GM18499 (cell line): ENCODE results near the gene SMARCA1.

Experiments
- ATAC-seq: cut with Tn5 transposase; IDR thresholded peaks from one replicate; pipeline ENCODE4 v1.9.1; 2021; ENCODE audit warnings: moderate number of reproducible peaks; ENCODE audit not compliant: insufficient read depth, unreplicated experiment

The SMARCA1 gene

DNA sequence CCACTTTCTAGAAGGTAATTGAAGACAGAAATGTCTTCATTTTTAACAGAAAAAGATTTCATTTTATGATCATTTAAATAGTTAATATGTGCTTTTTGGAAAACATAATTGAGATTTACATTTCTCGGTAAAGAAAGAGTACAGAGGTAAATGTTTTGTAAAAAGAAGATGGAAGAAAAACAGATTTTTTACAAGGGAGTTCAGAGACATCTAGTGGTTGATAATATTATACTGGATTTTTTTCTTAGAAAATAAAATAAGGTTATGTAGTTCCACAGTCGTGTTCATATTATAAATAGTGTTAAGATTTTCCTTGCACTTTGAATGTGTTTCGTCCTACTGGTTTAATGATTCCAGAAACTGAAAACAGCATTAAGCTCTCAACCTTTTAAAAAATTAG, 60.6 kb downstream of the SMARCA1 start:
- no peak for ATAC-seq

DNA sequence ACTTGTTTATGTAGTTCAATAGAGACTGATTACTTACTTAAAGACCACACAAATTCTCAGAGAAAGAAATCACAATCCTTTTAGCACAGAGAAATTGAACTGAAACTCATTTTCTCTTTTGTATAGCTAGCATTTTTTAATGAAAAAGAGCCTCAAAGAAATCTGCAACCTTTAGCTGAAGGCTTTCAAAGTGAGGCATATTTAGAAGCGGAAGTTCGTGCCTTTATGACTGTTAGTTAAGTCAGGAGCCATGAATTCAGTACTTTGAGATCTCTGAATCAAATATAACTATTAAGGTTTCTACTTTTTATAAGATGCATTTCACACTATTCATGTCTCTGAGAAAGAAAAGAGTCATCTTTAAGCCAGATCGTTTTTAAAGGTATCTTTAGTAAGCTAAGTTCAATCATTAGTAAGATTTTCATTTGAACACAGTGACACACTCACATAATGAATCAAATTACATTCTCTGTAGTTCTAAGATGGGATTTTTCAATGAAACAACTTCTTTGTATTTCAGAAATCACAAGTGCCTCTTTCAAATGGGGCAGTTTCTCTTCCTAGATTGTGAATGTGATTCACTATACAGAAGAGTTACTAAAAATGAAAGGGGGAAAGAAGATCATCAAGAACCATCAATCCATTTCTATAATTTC, 61.4 kb downstream of the SMARCA1 start:
- ATAC-seq = no peak

DNA sequence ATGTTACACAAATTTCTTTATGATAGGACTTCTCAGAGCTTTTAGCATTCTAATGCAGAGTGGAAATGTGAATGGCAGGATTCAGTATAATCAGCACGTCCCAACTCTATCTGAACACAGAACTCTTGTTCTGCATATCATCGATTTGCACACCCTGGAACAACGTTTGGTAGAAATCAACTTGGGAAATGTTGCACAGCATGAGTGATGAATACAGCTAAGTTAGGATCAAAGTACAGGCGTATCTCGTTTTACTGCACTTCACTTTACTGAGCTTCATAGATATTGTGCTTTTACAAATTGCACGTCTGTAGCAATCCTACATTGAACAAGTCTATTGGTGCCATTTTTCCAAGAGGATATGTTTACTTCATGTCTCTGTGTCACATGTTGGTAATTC, 70.8 kb downstream of the SMARCA1 start:
- no peak for ATAC-seq

DNA sequence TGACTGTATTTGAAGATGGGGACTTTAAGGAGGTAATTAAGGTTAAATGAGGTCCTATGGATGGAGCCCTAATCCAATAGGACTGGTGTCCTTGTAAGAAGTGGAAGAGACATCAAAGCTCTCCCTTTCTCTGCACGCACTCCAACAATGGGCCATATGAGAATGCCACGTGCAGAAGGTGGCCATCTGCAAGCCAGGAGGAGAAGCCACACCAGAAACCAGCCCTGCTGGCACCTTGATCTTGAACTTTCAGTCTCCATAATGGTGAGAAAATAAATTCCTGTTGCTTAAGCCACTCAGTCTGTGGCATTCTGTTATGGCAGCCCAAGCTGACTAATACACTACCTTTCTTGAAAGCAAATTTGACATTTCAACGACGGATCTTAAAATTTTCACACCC, 73.2 kb downstream of the SMARCA1 start:
- no peak for ATAC-seq

DNA sequence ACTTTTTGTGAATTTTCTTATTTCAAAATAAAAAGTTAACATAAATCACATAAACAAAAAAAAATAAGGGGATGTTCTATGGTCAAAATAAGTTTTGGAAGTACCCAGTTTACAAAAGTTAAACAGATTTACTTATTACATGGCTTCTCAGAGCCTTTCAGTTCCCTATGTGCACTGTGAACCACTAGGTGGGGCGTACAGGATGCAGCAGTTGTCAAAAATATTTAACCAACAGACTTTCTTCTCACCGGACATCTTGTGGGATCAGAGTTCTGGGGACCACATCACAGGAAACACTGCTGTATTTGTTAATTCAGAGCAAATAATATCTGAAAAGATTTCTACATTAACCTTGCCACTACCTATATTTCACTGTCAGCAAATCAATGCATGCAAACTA, 74.1 kb downstream of the SMARCA1 start:
- no peak for ATAC-seq

DNA sequence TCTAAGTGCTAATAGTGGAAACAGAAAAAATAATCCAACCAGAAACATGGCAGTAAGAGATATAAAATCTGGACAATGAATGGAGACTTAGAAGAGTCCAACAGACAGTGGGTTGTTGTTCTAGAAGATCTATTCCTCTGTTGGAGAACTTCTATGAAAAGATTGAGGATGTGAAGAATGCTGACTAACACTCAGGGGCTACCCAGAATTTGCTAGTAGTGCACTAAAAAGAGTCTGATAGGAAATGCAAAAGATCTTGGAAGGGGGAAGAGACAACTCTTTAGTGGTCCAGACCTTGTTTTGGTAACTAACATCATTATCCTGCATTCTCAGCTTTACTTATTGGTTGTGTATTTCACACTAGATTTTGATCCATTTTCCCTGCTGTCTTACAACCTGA, 77.9 kb downstream of the SMARCA1 start:
- no peak for ATAC-seq

DNA sequence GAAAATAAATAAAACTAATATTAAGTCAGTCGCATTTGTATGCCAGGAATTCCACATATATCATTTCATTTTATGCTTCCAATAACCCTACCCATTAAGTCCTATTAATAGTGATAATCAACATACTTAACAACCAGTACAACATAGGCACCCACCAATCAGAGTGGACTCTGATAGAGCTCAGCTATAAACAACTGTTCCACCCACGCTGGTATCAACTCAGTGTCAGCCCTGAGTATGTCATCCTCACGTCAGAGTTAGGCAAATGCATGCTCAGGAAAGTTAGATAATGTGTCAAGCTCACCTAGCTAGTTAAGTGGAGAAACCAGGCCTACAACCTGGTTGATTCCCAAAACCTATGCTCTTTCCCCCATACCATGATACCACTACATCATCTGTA, 89.3 kb downstream of the SMARCA1 start:
- ATAC-seq = no peak

DNA sequence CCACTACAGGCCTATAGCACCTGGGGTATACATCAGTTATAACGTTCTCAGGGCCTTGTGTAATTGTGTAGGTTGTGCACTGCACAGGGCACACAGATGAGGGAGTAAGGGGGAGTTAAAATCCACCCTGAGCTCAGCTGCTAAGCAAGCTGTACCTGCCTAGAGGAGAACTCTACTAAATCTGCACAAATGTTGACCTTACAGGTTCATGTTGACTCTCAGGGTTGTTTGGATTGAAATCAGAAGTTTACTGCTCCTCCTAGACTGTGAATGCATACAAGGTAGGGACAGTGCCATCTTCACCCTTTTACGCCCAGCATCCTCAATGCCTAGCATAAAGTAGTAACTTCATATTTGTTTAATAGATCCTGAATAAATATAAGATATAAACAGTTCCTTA, 89.8 kb downstream of the SMARCA1 start:
- ATAC-seq = no peak

DNA sequence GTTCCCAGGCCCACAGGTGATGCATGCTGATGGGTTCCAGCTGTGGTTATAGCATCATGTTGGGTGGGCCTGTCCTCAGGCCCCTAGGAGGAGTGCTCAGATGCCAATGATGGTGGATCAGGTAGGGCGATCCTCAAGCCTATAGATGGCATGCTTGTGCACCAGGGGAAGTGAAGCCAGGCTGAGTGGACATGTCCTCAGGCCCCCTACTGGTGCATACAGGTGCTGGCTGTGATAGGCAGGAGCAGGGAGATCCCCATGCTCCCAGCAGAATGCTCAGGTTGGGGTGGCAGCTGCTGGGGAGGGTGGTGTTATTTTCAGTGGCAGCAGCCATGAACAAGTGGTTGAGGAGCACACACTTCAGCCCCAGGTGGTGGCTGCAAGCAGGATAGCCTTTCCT, 96.0 kb downstream of the SMARCA1 start:
- no peak for ATAC-seq

DNA sequence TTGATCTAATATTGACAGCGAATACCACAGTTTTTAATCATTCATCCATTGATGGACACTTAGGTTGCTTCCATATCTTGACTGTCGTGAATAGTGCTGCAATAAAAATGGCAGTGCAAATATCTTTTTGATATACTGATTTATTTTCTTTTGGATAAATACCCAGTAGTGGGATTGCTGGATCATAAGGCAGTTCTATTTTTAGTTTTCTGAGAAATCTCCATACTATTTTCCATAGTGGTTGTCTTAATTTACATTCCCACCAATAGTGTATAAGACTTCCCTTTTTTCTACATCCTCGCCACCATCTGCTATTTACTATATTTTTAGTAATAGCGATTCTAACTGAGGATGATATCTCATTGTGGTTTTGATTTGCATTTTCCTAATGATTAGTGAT, 100.1 kb downstream of the SMARCA1 start:
- ATAC-seq = no peak

DNA sequence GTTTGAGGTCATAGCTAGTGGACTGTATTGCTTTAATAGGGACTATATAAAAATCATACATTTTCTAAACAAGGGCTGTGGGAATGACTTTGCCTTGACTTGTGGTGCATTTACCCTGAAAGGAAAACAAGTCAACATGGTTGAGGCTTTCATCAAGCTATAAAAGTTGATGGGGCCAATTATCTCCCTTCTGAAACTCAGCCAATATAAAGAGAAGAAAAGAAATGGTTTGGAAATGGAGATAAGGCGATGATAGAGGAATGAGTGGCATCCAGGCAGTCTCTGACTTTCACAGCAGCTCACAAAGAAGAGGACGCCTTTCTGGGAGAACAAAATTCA, 118.7 kb downstream of the SMARCA1 start:
- no peak for ATAC-seq

DNA sequence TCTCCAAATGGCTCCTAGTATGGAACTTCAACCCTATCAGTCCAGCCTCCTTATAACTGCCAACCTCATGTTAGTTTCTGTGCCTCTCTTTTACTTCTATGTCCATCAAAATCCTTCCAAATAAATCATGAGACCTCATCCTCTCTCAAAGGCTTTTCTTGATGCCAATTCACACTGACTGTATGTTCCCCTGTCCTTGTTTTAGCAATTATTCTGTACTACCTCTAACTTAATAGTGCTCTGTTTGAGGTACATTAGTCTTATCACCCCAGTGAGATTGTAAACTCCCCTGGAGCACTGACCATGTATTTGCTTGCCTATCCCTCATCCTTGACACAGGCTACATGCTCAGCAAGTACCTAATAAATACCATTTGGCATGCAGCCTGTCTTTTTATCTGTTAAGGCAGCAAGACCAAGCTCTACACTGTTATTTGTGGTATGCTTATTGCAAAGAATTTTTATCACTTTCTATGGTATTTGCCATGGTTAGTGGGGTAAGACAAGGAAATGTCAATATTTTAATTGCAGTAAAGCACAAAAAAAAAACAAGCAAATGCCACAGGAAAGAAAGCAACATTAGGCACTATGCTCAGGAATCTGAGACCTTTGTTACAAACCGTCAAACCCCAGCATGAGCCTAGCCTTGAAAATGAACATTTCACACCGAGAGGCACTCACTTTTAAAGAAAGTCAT, 119.2 kb downstream of the SMARCA1 start:
- ATAC-seq = no peak
